22Rv1 (cell line): ENCODE data around the gene MAP7D2.

Experiments used
- ZFX ChIP-seq: fragments of 450-650 bp; IDR thresholded peaks from 2 replicates; pipeline ENCODE4 v1.6.1; 2017; ENCODE audit warnings: antibody characterized with exemption, borderline replicate concordance
- TF ChIP-seq, protein P1 (sequence below): fragments of 450-650 bp; IDR thresholded peaks from 2 replicates; pipeline ENCODE4 v1.5.1; 2017; ENCODE audit warnings: mild to moderate bottlenecking

DNA sequence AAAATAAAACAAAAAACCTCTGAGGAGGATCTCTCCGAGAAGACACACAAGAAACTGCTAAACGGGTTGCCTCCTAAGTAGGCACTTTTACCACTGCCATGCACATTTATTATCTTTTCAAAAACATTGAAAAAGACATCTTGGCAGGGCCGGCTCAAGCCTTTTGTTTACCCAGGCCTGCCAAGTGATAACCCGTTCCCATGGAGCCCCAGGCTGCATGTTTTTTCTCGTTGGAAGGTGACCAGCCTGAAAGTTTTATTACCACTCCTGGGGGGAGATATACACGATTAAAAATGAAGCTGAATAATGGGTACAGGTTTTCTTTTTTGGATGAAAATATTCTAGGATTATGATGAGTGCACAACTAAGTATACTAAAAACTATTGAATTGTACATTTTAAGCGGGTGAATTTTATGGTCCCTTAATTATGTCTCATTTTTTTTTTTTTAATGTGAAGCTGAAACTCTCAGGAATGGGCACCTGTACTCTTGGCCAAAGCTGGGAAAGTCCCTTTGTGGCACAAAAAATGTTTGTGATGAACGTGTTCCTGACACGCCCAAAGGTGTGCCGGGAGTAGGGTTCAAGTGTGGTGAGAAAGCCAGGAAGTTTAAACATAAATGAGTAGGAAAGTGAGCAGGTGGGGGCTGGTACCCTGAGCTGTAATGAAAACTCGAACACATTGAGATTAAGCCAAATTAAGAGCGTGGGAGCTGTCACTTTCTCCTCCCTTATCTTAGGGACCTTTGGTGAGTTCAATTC, 1.5 kb upstream of the MAP7D2 start:
- TF ChIP-seq, protein P1, sequence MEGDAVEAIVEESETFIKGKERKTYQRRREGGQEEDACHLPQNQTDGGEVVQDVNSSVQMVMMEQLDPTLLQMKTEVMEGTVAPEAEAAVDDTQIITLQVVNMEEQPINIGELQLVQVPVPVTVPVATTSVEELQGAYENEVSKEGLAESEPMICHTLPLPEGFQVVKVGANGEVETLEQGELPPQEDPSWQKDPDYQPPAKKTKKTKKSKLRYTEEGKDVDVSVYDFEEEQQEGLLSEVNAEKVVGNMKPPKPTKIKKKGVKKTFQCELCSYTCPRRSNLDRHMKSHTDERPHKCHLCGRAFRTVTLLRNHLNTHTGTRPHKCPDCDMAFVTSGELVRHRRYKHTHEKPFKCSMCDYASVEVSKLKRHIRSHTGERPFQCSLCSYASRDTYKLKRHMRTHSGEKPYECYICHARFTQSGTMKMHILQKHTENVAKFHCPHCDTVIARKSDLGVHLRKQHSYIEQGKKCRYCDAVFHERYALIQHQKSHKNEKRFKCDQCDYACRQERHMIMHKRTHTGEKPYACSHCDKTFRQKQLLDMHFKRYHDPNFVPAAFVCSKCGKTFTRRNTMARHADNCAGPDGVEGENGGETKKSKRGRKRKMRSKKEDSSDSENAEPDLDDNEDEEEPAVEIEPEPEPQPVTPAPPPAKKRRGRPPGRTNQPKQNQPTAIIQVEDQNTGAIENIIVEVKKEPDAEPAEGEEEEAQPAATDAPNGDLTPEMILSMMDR, result no peak
- TF ChIP-seq ZFX, result no peak
